ENCODE measurements around the gene NOS1. TPM values are rescaled to one million over a fixed set of nuclear protein-coding genes. Genes with fewer than 3 reads are reported as not detected.
"Not testable (repeated sequence)": the region's sequence is repeated elsewhere in the genome, so short reads cannot be mapped to it uniquely, and the experiment has no call there.

NOS1 gene
- total RNA-seq, 1 donor from 2014 or later: 9.6 TPM

DNA sequence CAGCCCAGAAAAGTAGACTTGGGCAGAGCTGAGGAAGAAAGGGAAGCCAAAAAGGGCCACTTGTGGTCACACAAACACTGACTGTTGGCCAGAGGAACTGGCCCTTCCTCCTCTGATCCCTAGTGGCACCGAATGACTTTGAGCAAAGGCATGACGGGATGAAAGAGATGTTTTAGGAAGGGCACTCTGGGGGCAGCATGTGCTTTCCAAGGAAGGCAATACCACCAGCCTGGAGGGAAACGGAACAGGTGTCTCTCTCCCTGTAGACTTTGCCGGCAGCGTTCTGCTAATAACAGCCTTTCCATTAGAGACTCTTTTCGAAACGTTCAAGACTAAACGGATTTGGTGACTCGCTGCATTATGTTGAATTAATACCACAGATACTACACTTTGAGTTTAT lies 158.9 kb downstream of the NOS1 start:
- Histone ChIP-seq H3K9me3 (no peaks in the 10 kb centered on the region), H3K36me3 (no peaks in the 10 kb centered on the region), H3K27ac (no peak overlapping the region), H3K27me3 (no peaks in the 10 kb centered on the region), H3K4me1 (no peaks in the 10 kb centered on the region), H3K4me3 (no peak overlapping the region)
- no peak for TF ChIP-seq CTCF (IDR thresholded peaks at IDR 0.05)
- no peak for TF ChIP-seq POLR2A (IDR thresholded peaks at IDR 0.05)
- no peak for TF ChIP-seq POLR2AphosphoS5 (IDR thresholded peaks at IDR 0.05; ENCODE audit: insufficient read depth in 1 of 2, low read depth in 1 of 2)
- intact Hi-C loops (cut with DNase I): no loop called here
- no peak for DNase-seq (ENCODE audit: extremely low spot score in 2 of 2)

DNA sequence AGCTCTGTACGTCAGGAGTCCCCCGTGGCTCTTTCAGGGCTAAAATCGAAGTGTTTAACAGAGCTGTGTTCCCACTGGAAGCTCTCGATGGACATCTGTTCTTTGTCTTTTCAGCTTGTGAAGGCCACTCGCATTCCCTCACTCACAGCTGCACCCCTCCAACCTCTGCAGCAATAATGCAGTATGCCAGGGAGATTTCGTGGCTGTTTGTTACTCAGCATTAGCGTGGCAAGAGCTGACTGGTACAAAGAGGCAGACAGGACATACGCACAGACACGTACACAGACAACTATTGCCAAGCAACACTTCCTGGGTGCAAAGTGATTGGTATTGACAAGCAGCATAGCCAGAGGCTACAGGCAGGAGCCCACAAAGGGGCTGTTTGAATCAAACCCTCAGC lies 159.4 kb downstream of the NOS1 start:
- no peaks in the 10 kb centered on the region for H3K9me3 ChIP-seq
- no peak overlapping the region for H3K27ac ChIP-seq
- DNase-seq (ENCODE audit: extremely low spot score in 2 of 2): no peak
- H3K4me3 ChIP-seq: no peak overlapping the region
- TF ChIP-seq POLR2AphosphoS5 (IDR thresholded peaks at IDR 0.05; ENCODE audit: insufficient read depth in 1 of 2, low read depth in 1 of 2) (no peak), CTCF (IDR thresholded peaks at IDR 0.05) (no peak), POLR2A (IDR thresholded peaks at IDR 0.05) (no peak)
- H3K4me1 ChIP-seq: no peaks in the 10 kb centered on the region
- H3K27me3 ChIP-seq: no peaks in the 10 kb centered on the region
- no peaks in the 10 kb centered on the region for H3K36me3 ChIP-seq
- intact Hi-C loops (cut with DNase I): no loop called here

DNA sequence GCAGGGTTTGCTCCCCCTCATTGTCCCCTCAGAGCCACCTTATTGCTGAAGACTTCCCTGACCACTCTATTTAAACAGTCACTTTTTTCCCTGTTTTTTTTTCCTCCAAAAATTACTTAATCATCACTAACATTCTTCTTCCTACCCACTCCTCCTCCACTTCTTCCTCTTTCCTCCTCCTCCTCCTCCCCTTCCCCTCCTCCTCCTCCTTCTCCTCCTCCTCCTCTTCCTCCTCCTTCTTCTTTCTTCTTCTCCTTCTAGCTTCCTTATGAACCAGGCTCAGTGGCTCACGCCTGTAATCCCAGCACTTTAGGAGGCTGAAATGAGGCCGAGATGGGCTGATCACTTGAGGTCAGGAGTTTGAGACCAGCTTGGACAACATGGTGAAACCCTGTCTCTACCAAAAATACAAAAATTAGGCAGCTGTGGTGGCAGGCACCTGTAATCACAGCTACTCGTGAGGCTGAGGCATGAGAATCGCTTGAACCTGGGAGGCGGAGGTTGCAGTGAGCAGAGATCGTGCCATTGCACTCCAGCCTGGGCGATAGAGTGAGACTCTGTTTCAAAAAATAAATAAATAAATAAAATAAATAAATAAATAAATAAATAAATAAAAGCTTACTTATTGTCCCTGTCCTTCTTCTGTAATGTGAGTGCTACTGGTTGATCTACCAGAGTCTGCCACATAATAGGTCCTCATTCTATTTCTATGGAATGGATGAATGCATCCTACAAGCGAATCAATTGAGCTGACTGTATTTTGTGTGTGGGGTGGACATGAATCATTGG lies 161.3 kb downstream of the NOS1 start:
- H3K4me3 ChIP-seq; intact Hi-C loops (cut with DNase I); H3K4me1 ChIP-seq; H3K27ac ChIP-seq; DNase-seq (ENCODE audit: extremely low spot score in 2 of 2); H3K27me3 ChIP-seq; H3K9me3 ChIP-seq; H3K36me3 ChIP-seq: not testable (repeated sequence)

DNA sequence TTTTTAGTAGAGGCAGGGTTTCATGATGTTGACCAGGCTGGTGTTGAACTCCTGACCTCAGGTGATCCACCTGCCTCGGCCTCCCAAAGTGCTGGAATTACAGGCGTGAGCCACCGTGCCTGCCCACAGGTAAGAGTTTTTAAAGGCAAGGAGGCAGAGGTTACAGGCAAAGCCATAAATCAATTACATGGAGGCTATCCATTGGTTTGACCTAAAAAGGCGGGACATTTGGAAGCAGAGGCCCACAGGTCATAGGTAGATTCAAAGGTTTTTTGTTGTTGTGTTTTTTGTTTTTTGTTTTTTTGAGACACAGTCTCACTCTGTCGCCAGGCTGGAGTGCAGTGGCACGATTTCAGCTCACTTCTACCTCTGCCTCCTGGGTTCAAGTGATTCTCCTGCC lies 165.1 kb downstream of the NOS1 start:
- H3K9me3 ChIP-seq; H3K27me3 ChIP-seq; intact Hi-C loops (cut with DNase I); H3K4me3 ChIP-seq; H3K36me3 ChIP-seq; H3K27ac ChIP-seq; H3K4me1 ChIP-seq; DNase-seq (ENCODE audit: extremely low spot score in 2 of 2): not testable (repeated sequence)

DNA sequence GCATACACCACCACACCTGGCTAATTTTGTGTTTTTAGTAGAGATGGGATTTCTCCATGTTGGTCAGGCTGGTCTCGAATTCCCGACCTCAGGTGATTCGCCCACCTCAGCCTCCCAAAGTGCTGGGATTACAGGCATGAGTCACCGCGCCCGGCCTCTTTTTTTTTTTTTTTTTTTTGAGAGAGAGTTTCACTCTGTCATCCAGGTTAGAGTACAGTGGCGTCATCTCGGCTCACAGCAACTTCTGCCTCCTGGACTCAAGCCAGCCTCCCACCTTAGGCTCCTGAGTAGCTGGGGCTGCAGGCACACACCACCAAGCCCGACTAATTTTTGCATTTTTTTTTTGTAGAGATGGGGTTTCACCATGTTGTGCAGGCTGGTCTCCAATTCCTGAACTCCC lies 166.4 kb downstream of the NOS1 start:
- H3K36me3 ChIP-seq; H3K27ac ChIP-seq; H3K9me3 ChIP-seq; intact Hi-C loops (cut with DNase I); H3K27me3 ChIP-seq; H3K4me1 ChIP-seq; H3K4me3 ChIP-seq: not testable (repeated sequence)
- peak in 1 of 2 donors; percentile 77 for DNase-seq (ENCODE audit: extremely low spot score in 2 of 2)

- H3K36me3 ChIP-seq: no peaks in the 10 kb centered on the region
- no peak overlapping the region for H3K4me3 ChIP-seq
- H3K27me3 ChIP-seq: no peaks in the 10 kb centered on the region
- intact Hi-C loops (cut with DNase I): no loop called here
- peaks cover 13% of the 10 kb centered on the region for H3K4me1 ChIP-seq
- H3K9me3 ChIP-seq: no peaks in the 10 kb centered on the region
- no peak overlapping the region for H3K27ac ChIP-seq
- TF ChIP-seq POLR2A (IDR thresholded peaks at IDR 0.05) (no peak), CTCF (IDR thresholded peaks at IDR 0.05) (no peak), POLR2AphosphoS5 (IDR thresholded peaks at IDR 0.05; ENCODE audit: insufficient read depth in 1 of 2, low read depth in 1 of 2) (no peak)
- no peak for DNase-seq (ENCODE audit: extremely low spot score in 2 of 2)
These were observed 167.5 kb downstream of the NOS1 start for GRCh38 chr12:117193903-117194302.

DNA sequence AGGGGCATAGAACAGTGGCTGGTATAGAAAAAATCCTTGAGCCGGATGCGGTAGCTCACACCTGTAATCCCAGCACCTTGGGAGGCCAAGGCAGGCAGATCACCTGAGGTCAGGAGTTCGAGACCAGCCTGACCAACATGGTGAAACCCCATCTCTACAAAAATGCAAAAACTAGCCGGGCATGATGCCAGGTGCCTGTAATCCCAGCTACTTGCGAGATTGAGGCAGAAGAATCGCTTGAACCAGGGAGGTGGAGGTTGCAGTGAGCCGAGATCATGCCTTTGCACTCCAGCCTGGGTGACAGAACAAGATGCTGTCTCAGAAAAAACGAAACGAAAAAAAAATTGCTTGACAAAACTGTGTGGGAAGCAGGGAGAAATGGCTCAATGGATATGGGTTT lies 168.8 kb downstream of the NOS1 start:
- peak in 1 of 2 donors; percentile 55 for DNase-seq (ENCODE audit: extremely low spot score in 2 of 2)
- H3K27ac ChIP-seq; intact Hi-C loops (cut with DNase I); H3K4me3 ChIP-seq; H3K9me3 ChIP-seq; H3K27me3 ChIP-seq; H3K36me3 ChIP-seq: not testable (repeated sequence)
- peaks cover 21% of the 10 kb centered on the region for H3K4me1 ChIP-seq
